Jurkat, Clone E6-1 (cell line): Measurements from ENCODE around the gene SHC2.
"Not testable (repeated sequence)": the region's sequence is repeated elsewhere in the genome, so short reads cannot be mapped to it uniquely, and the experiment has no call there.

ENCODE experiments used
- DNase-seq: peaks from one replicate; pipeline ENCODE4 v3.0.0-alpha.2; 2011; ENCODE audit warnings: low read depth, low spot score
- H3K4me3 ChIP-seq: 2 replicates; pipeline ENCODE4 v1.5.1; 2011; ENCODE audit warnings: mild to moderate bottlenecking, low read length, control low read depth, moderate library complexity

SHC2 gene

DNA sequence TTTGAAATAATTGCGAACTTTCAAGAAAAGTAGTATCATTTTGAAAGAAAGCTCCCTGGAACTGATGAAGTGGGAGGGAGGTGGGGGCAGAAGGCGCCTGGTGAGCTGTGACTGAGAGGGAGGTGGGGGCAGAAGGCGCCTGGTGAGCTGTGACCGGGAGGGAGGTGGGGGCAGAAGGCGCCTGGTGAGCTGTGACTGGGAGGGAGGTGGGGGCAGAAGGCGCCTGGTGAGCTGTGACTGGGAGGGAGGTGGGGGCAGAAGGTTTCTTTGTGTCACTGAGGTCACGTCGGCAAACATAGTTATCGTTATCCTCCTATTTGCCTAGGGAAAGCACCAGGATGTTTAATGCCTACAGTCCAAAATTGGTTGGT lies 76.0 kb downstream of the SHC2 start:
- DNase-seq, result no peak
- no peak overlapping the region for H3K4me3 ChIP-seq

DNA sequence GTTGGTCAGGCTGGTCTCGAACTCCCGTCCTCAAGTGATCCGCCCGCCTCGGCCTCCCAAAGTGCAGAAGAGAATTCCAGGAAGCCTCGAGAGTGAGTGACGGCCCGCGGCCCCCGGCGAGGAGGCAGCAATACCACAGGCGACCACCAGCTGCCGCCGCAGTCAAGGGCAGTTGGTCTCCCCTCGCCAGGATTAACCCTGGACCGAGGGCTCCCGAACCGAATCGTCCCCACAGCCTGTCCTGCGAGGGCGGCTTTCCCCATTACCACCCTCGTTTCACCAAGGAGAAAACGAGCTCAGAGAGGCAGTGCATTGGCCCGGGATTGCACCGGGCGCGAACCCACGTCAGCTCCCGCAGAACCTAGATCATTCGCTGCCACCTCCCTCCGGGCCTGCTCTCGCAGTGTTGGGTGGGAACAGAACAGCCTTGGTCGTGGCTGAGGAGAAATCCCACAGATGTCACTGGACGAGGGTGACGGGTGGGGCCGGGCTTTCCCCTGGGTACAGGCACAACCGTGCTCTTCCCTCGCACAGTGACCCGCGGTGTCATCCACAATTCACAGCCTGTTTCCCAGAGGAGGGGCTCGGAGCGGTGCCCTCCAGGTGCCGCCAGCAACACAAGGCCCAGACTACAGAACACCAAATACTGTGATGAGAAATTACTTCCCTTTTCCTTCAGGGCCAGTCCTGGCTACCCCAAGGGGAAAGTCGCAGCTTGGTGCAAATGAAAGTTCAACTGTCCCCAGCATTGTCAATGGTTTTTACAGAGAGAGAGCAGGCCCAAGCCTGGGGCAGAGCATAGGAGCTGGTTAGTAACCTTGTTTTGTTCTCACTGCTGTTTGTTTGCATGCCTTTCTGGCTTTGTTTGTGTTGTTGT lies 76.7 kb downstream of the SHC2 start:
- DNase-seq, result no peak
- H3K4me3 ChIP-seq, result no peak overlapping the region

DNA sequence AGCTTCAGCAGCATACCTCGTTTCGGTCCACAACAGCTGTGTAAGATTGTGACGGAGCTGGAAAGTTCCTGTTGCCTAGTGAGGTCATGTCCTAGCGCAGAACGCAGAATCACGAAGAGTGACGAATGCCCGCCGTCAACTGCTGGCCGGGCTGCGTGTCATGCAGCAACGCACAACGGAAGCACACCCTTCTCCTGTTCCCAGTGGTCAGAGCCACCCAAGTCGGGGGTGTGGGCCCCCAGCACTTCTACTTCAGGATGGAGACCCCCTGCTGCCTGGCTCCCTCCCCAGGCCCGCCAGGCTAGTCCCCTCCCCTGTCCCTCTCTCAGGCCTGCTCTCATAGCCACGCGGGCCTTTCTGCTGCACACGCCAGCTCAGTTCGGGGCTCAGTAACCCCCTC lies 77.8 kb downstream of the SHC2 start:
- DNase-seq, result no peak
- no peak overlapping the region for H3K4me3 ChIP-seq

DNA sequence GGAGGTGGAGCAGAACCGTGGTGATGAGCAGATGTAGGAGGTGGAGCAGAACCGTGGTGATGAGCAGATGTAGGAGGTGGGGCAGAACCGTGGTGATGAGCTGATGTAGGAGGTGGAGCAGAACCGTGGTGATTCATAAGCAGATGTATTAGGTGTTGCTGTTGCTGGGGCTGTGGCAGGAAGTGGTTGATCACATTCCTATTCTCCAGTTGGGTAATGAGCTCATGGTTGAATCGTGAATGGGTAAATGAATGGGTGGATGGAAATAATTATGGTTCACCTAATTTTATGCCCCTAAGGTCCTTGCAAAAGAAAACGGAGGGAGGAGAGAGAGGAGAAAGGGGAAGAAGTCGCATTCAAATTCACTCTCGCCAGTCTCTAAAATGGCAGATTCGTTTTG lies 78.3 kb downstream of the SHC2 start:
- DNase-seq, result peak; percentile 63
- not testable (repeated sequence) for H3K4me3 ChIP-seq

DNA sequence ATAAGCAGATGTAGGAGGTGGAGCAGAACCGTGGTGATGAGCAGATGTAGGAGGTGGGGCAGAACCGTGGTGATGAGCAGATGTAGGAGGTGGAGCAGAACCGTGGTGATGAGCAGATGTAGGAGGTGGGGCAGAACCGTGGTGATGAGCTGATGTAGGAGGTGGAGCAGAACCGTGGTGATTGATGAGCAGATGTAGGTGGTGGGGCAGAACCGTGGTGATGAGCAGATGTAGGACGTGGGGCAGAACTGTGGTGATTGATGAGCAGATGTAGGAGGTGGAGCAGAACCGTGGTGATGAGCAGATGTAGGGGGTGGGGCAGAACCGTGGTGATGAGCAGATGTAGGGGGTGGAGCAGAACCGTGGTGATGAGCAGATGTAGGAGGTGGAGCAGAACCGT lies 78.9 kb downstream of the SHC2 start:
- not testable (repeated sequence) for H3K4me3 ChIP-seq, DNase-seq

DNA sequence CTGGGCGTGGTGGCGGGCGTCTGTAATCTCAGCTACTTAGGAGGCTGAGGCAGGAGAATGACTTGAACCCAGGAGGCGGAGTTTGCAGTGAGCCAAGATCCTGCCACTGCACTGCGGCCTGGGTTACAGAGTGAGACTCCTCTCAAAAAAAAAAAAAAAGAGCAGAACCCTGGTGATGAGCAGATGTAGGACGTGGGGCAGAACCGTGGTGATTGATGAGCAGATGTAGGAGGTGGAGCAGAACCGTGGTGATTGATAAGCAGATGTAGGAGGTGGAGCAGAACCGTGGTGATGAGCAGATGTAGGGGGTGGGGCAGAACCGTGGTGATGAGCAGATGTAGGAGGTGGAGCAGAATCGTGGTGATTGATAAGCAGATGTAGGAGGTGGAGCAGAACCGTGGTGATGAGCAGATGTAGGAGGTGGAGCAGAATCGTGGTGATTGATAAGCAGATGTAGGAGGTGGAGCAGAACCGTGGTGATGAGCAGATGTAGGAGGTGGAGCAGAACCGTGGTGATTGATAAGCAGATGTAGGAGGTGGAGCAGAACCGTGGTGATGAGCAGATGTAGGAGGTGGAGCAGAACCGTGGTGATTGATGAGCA lies 80.1 kb downstream of the SHC2 start:
- DNase-seq, H3K4me3 ChIP-seq: not testable (repeated sequence)

DNA sequence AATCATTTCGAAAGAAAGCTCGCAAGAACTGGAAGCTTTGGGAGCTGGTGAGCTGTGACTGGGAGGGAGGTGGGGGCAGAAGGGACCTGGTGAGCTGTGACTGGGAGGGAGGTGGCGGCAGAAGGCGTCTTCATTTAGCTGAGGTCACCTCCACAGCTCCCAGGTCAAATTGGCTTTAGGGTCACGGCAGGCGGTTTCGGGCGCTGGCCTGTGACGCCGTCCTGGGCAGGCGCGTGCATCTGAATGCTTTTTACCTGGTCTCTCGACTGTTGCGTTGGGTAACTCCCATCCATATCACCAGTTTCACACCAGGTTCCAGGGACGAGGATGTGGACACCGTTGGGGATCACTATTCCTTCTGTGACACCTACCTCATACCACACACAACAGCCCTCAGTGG lies 81.0 kb downstream of the SHC2 start:
- no peak overlapping the region for H3K4me3 ChIP-seq
- DNase-seq, result no peak

DNA sequence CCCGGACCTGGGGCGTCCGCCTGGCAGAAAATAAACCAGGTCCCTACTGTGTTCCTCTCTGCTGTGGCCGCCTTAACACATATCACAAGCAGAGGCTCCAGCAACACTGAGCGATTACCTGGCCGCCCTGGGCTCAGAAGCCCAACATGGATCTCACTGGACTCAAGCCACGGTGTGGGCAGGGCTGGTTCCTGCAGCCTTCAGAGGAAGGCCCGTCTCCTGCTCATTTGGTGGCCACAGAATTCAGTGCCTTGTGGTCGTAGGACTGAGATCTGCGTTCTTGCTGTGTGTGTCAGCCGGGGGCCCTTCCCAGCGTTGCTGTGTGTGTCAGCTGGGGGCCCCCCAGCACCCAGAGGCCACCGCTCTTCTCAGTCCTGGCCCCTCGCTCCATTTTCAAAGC lies 82.1 kb downstream of the SHC2 start:
- no peak overlapping the region for H3K4me3 ChIP-seq
- DNase-seq, result no peak

DNA sequence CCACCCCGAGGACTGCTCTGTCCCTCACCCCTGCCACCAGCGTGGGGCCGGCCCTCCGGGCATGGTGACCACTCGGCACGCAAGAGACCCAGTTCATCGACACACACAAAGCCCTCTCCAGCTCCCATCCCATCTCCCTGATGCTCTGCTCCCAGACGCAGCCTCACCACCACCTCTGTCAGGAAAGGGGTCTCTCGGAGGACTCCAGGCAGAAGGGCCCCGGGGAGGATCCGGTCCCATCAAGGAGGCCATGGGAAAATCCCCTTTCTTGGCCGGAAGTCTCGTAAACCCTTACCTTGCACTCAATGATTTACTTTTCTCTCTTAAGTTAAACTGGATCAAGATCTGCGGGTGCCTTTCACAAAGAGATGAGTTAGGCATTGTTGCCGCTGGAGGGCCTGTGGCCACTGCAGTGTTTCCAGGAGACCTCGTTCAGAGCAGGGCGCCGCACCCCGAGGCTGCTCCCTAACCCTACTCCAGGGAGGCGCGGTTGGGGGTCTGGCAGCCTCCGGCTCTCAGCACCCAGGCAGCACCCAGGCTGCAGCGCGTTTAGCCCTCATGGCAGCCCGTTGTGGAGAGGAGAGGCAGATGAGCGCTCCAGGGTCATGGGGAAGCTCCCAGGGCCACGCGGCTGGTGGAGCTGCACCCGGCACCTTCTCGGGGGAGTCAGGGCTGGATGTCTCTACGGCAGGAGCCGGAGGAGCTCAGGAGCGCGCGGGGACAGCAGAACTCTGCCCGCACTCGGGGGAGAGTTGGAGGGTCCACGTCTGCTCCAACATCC lies 82.8 kb downstream of the SHC2 start:
- DNase-seq, result no peak
- H3K4me3 ChIP-seq, result no peak overlapping the region

DNA sequence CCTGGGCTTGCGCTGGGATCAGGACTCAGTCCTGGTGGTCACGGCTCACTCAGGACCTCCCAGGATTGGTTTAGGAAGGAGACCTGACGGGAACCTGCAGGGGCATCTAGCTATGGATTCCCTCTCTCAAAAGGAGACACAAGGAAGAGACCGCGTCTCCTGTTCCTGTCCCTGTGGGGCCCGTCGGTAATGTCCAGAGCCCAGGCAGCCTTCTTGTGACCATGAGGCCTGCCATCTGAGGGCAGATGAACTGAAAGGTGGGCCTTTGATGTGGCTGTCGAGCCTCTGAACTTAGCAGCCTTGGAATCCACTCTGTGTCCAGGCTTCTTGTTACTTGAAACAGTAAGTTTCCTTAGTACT lies 84.7 kb downstream of the SHC2 start:
- no peak overlapping the region for H3K4me3 ChIP-seq
- DNase-seq, result no peak

DNA sequence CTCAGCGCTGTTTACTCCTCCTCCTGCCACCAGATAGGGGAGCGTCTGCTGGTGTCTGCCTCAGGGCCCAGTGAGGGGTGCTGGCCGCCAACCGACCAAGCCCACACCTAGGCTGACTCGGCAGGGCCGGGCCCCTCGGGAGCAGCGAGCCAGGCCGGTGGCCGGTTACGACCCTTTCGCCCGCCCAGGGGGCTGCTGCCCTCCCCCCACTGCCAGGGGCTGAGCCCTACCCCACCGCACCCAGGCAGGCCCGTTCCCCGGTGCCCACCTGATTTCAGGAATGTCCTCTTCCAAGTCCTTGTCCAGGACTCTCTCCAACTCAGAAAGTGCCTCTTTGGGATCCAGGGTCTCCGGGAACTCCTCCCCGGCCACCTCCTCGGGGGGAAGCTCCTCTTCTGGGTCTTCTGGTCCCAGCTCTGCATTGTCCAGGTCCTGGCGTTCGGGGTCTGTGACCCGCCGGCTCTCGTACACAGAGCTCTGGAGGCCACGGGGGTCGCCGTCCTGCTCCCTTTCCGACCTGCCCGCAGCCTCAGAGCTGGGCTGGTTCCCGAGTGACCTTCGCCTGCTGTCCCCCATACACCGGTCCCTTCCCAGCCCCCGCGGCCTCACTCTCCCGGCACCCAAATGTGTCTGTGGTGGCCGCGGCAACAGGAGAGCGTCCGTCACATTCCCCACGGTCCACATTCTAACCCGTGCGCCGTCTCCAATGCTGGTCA lies 85.3 kb downstream of the SHC2 start:
- H3K4me3 ChIP-seq, result no peak overlapping the region
- DNase-seq, result no peak

DNA sequence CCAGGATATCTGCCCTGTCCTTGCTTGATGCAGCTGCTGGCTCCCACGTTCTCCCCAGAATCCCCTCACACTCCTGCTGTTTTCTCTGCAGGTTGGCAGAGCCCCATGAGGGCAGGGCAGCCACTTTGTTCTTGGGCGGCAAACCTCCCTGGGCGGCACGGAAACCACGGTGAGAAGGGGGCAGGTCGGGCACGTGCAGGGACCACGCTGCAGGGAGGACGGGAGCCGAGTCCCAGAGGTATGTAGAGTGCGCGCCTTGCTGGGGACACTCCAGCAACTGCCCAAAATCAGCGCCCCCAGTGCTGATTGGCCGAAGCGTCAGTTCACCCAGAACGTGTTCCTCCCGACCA lies 86.0 kb downstream of the SHC2 start:
- no peak for DNase-seq
- no peak overlapping the region for H3K4me3 ChIP-seq

DNA sequence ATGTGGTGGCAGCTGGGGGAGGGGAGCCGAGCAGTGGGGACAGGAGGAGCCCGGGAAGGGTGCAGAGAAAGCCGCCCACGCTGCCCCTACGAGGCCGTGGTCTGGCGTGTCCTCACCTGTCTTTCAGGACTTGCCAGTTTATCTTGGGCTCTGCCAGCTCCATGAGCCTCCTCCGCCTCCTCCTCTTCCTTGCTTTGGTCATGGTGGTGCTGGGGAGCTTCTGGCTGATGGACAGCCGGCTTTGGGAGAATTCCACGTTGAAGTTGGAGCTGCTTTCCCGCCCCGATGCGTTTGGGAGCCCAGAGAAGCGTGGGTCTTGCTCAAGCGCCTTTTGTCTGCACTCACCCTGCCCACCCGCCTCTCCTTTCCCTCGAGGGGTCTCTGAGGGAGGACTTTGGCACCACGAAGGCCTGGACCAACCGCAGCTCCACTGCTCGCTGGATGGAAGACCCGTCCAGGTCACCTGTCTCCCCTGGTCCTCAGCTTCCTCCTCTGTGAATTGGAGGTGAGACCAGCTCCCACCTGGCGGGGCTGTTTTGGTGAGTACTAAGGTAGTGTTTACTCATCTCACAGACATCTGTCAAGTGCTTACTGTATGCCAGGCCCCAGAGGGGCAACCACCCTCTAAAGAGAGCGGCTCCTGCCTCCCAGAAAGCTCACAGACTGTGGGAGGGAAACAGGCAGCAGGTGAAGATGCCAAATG lies 86.5 kb downstream of the SHC2 start:
- H3K4me3 ChIP-seq, result no peak overlapping the region
- DNase-seq, result no peak

DNA sequence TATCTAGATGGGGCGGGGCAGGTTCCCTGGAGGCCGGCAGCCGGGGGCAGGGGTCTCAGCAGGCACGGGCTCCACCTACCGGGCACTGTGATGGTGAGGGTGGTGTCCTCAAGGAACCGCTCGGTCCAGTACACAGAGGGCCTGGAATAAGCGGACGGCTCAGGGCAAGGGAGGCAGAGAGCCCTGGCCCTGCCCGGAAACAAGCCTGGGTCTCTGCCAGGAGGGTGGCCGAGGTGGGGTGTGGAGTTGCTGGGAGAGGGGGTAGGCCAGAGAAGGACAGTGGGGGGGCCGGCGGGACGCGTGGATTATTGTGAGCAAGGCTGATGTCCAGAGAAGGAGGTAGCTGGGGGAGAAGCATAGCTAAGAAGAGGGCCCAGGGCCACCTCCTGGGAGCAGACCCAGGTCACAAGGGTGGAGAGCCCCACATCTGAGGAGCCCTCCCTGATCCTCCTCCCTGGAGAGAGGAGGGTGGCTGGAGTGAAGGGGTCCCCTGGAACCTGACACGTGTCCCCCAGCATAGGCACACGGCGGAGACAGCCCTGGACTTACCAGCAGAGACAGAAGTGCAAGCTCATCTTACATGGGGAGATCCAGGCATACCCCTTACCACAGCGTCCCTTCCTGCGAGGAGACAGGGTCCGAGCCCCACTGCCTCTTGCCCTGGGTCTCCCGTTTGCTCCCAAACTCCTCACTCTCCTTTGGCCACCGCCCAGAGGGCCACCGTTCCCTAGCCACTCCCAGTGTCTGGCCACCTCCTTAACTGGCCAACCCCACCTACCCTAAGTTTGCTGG lies 87.2 kb downstream of the SHC2 start:
- DNase-seq, result no peak
- H3K4me3 ChIP-seq, result no peak overlapping the region

DNA sequence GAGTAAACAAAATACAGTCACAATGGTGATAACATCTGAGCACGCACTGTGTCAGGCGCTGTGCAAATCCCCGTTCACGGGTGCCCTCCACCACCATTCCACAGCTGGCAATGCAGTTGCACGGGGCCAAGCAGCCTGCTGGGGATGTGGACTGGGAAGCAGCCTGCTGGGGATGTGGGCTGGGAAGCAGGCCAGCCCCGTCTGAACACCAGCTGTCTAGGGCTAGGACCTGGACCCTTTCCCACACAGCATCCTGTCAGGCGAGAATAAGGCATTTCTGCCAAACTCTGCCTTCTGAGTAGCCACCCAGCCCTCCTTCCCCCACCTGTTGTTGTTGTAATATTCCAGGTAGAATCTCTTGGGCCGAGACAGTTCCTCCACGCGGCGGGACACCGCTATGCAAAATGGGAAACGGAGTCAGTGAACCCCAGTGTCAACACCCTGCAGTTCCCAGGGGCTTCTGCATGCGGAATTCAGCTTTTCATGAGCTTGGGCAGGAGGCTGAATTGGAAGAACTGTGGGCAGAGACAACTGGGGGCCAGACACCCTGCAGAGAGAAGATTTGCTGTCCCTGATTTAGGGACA lies 88.4 kb downstream of the SHC2 start:
- no peak overlapping the region for H3K4me3 ChIP-seq
- DNase-seq, result peak; percentile 4

DNA sequence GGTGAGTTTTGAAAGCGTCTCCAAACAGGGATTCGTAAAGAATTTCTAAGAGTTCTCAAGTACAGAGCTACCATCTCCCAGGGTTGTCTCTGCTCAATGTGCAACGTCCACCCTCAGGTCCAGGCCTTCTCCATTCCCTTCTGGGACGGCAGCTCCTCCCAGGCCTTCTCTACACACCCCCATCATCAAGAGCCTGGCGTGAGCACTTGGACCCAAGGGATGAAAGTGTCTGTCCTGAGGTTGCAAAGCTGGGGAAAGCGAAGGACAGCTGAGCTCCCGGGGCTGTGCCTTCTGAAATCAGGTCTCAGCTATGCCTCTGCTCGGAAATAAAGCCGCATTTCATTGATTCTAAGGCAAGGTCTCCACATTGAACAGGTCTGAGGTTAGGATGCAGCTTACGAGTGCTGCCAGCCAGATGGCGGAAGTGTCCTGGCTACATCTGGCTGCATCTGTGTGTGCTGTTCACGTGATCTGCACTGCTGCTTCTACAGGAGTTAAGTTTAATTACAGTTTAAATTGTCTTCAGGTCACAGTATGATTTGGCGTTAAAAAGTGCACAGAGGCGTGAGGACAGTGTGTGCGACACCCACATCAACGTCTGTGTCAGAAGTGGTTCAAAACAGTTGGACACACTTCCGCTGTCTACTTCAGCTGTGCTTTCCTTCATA lies 89.2 kb downstream of the SHC2 start:
- DNase-seq, result peak; percentile 67
- H3K4me3 ChIP-seq, result peak overlapping the region; percentile 16

DNA sequence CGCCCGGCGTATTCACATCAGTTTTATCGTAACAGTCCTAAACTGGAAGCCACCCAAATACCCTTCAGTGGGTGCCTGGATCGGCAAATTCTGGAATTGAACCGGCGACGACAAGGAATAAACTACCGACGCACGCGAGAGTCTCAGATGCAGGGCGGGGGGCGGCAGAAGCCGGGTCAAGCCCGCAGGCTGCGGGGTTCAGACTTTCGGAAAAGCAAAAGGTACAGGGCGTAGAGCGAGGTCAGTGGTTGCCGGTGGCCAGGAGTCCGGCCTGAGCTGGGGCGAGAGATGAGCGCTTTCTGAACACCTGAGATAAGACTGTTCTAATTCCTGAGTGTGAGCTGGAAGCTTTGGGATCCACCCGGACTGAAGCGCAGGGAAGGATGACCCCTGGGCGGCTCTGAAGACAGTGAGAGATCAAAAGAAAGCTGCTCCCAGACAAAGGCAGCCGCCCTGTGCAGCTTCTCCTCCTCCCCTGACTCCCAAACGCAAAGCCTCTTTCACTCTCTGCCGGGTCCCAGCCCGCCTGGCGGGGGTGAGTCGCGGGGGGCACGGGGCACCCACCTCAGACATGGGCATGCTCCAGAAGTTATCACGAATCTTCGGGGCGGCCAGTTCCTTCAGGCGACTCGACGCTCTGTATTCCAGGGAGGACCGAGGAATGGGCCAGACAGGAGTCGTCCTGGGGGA lies 90.0 kb downstream of the SHC2 start:
- H3K4me3 ChIP-seq, result no peak overlapping the region
- no peak for DNase-seq
